ENCODE data around the gene CDK2AP2.
"Not testable (repeated sequence)": the region's sequence is repeated elsewhere in the genome, so short reads cannot be mapped to it uniquely, and the experiment has no call there.

CDK2AP2 gene

DNA sequence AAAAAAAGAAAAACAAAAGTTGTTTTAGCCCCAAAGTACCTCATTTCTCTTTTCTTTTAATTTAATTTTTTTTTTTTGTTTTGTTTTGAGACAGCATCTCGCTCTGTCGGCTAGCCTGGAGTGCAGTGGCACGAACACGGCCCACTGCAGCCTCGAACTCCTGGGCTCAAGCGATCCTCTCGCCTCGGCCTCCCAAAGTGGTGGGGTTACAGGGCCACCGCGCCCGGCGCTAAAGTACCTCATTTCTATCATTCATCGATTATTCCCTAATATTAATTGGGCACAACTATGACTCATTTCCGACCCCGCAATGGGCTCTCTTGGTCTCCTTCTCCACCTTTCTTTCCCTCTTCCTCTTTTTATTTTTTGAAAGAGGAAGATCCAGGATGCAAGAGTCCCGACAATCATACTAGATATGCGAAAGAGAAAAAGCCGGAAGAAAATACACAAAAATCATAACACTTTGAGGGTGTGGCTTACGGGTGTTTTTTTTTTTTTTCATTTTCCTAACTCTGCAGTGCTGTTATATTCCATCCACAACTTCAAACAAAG, 25.6 kb downstream of the CDK2AP2 start:
- Histone ChIP-seq H3K27ac (ENCODE audit: insufficient read depth, low read length, poor library complexity, severe bottlenecking) (peak overlapping the region; percentile 86), H3K4me1 (ENCODE audit: control insufficient read depth, insufficient read depth, low read length, poor library complexity, severe bottlenecking) (peaks cover 44% of the 10 kb centered on the region)
- DNase-seq, result no peak

DNA sequence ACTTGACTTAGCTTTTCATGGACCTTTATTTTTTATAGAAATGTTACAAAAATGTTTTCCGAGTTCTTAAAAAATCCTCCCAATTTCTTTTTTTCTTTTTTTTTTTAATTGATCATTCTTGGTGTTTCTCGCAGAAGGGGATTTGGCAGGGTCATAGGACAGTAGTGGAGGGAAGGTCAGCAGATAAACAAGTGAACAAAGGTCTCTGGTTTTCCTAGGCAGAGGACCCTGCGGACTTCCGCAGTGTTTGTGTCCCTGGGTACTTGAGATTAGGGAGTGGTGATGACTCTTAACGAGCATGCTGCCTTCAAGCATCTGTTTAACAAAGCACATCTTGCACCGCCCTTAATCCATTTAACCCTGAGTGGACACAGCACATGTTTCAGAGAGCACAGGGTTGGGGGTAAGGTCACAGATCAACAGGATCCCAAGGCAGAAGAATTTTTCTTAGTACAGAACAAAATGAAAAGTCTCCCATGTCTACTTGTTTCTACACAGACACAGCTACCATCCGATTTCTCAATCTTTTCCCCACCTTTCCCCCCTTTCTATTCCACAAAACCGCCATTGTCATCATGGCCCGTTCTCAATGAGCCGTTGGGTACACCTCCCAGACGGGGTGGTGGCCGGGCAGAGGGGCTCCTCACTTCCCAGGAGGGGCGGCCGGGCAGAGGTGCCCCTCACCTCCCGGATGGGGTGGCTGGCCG, 30.5 kb downstream of the CDK2AP2 start:
- not testable (repeated sequence) for H3K27ac ChIP-seq (ENCODE audit: insufficient read depth, low read length, poor library complexity, severe bottlenecking); DNase-seq; H3K9me3 ChIP-seq (ENCODE audit: control insufficient read depth, low read length); H3K4me3 ChIP-seq (ENCODE audit: insufficient read depth, low read depth, low read length, poor library complexity, severe bottlenecking); H3K4me1 ChIP-seq (ENCODE audit: control insufficient read depth, insufficient read depth, low read length, poor library complexity, severe bottlenecking); H3K36me3 ChIP-seq (ENCODE audit: control insufficient read depth, insufficient read depth, low read length); H3K27me3 ChIP-seq (replicated peaks; ENCODE audit: control insufficient read depth, insufficient read depth, low read length, poor library complexity, severe bottlenecking)

More for the DNA sequence above, 25.6 kb downstream of the CDK2AP2 start:
- H3K27me3 ChIP-seq (replicated peaks; ENCODE audit: control insufficient read depth, insufficient read depth, low read length, poor library complexity, severe bottlenecking), result no peaks in the 10 kb centered on the region
- H3K4me3 ChIP-seq (ENCODE audit: insufficient read depth, low read depth, low read length, poor library complexity, severe bottlenecking), result peak overlapping the region; percentile 58
- H3K9me3 ChIP-seq (ENCODE audit: control insufficient read depth, low read length), result no peaks in the 10 kb centered on the region
- peaks cover 5% of the 10 kb centered on the region for H3K36me3 ChIP-seq (ENCODE audit: control insufficient read depth, insufficient read depth, low read length)

DNA sequence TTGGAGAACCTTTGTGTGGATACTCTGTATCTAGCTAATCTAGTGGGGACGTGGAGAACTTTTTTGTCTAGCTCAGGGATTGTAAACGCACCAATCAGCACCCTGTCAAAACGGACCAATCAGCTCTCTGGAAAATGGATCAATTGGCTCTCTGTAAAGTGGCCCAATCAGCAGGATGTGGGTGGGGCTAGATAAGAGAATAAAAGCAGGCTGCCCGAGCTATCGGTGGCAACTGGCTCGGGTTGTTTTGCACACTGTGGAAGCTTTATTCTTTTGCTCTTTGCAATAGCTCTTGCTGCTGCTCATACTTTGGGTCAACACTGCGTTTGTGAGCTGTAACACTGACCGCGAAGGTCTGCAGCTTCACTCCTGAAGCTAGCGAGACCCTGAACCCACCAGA, 31.3 kb downstream of the CDK2AP2 start:
- H3K4me1 ChIP-seq (ENCODE audit: control insufficient read depth, insufficient read depth, low read length, poor library complexity, severe bottlenecking); H3K4me3 ChIP-seq (ENCODE audit: insufficient read depth, low read depth, low read length, poor library complexity, severe bottlenecking); DNase-seq; H3K27ac ChIP-seq (ENCODE audit: insufficient read depth, low read length, poor library complexity, severe bottlenecking); H3K36me3 ChIP-seq (ENCODE audit: control insufficient read depth, insufficient read depth, low read length); H3K27me3 ChIP-seq (replicated peaks; ENCODE audit: control insufficient read depth, insufficient read depth, low read length, poor library complexity, severe bottlenecking); H3K9me3 ChIP-seq (ENCODE audit: control insufficient read depth, low read length): not testable (repeated sequence)

DNA sequence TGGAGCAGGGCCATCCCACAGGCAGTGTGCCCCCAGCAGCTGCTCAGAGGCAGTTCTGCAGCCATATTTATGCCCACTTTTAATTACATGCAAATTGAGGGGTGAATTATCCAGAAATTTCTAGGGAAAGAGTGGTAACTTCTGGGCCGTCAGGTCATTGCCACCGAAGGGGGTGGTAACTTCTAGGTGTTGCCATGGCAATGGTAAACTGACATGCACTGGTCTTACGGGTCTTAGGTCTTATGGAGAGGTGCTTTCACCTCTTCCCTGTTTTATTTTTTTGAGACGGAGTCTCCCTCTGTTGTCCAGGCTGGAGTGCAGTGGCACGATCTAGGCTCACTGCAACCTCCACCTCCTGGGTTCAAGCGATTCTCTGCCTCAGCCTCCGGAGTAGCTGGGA, 35.1 kb downstream of the CDK2AP2 start:
- Histone ChIP-seq H3K4me1 (ENCODE audit: control insufficient read depth, insufficient read depth, low read length, poor library complexity, severe bottlenecking) (peaks cover 14% of the 10 kb centered on the region), H3K27ac (ENCODE audit: insufficient read depth, low read length, poor library complexity, severe bottlenecking) (no peak overlapping the region), H3K36me3 (ENCODE audit: control insufficient read depth, insufficient read depth, low read length) (no peaks in the 10 kb centered on the region), H3K27me3 (replicated peaks; ENCODE audit: control insufficient read depth, insufficient read depth, low read length, poor library complexity, severe bottlenecking) (no peaks in the 10 kb centered on the region), H3K4me3 (ENCODE audit: insufficient read depth, low read depth, low read length, poor library complexity, severe bottlenecking) (no peak overlapping the region), H3K9me3 (ENCODE audit: control insufficient read depth, low read length) (no peaks in the 10 kb centered on the region)
- DNase-seq, result no peak

DNA sequence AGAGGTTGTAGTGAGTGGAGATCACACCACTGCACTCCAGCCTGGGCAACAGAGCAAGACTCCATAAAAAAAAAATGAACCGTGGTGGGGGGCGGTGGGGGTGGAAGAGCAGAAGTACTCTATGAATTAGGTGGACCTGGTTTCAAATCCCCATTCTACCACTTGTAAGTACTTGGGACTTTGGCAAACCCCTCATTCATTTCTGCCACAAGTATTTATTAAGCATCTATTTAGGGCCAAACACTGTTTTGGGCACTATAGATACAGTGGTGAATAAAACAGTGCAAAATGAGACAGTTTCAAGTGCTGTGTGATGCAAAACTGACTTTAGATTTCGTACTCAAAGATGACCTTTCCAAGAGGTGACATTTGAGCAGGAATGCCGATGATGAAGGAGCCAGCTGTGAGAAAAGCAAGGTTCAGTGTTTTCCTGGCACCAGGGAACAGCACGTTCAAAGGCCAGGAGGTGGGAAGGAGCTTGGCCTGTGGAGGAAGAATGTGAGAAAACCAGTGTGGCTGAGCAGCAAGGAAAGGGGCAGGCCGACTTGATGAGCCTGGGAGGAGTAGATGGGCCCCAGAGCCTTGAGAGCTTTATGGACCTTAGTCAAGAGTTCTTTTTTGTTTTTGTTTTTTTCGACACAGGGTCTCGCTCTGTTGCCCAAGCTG, 37.5 kb downstream of the CDK2AP2 start:
- Histone ChIP-seq H3K4me1 (ENCODE audit: control insufficient read depth, insufficient read depth, low read length, poor library complexity, severe bottlenecking) (peaks cover 27% of the 10 kb centered on the region), H3K27me3 (replicated peaks; ENCODE audit: control insufficient read depth, insufficient read depth, low read length, poor library complexity, severe bottlenecking) (no peaks in the 10 kb centered on the region), H3K9me3 (ENCODE audit: control insufficient read depth, low read length) (no peaks in the 10 kb centered on the region), H3K36me3 (ENCODE audit: control insufficient read depth, insufficient read depth, low read length) (no peaks in the 10 kb centered on the region), H3K27ac (ENCODE audit: insufficient read depth, low read length, poor library complexity, severe bottlenecking) (no peak overlapping the region), H3K4me3 (ENCODE audit: insufficient read depth, low read depth, low read length, poor library complexity, severe bottlenecking) (no peak overlapping the region)
- DNase-seq, result no peak

DNA sequence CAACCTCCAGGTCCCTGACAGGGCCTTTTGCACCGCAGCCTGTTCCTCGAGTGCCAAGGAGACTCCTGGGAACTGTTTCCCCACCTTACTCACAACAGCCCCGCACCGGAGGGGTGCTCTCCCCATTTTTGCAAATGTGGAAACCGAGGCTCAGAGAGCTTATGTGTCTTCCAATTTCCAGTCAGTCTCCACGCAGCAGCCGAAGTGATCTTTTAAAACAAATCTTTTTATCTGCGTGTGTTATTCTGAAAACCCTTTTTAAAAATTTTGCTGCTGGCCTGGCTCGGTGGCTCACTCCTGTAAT, 38.5 kb downstream of the CDK2AP2 start:
- DNase-seq, result no peak
- H3K27ac ChIP-seq (ENCODE audit: insufficient read depth, low read length, poor library complexity, severe bottlenecking), result peak overlapping the region; percentile 79
- H3K36me3 ChIP-seq (ENCODE audit: control insufficient read depth, insufficient read depth, low read length), result no peaks in the 10 kb centered on the region
- peaks cover 34% of the 10 kb centered on the region for H3K4me1 ChIP-seq (ENCODE audit: control insufficient read depth, insufficient read depth, low read length, poor library complexity, severe bottlenecking)
- peak overlapping the region; percentile 75 for H3K4me3 ChIP-seq (ENCODE audit: insufficient read depth, low read depth, low read length, poor library complexity, severe bottlenecking)
- no peaks in the 10 kb centered on the region for H3K27me3 ChIP-seq (replicated peaks; ENCODE audit: control insufficient read depth, insufficient read depth, low read length, poor library complexity, severe bottlenecking)
- no peaks in the 10 kb centered on the region for H3K9me3 ChIP-seq (ENCODE audit: control insufficient read depth, low read length)

DNA sequence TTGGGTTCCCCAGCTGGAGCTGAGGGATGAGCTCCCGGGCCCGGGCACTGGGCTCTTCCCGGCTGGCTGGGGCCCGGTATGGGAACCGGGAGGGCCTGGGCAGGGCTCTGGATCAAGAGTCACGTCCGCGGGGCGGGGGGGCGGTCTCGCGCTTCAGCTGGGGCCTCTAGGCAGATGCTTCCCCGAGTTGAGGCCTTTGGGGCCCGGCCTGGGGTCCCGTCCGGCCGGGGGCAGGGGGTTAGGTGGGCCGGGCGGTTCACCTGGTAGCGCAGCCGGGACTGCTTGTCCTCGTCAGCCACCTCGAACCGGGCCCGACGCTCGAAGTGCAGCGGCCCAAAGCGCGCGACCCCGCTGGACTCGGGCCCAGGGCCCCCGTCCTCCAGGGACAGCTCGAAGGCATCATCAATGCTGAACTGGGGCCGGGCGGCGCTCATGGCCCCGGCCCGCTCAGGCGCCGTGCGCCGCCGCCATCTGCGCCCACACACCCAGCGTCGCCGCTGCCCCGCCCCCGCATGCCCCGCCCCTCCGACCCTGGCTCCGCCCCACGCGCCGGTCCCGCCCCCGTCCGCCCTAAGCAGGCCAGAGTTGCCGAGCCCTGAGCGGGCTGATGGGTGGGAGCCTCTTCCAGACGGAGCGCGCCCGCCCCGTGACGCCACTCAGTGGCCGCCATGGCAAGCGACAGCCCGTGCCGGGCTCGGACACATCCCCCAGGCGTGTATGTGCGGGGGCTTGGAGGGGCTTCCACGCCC, 39.0 kb downstream of the CDK2AP2 start, which contains the start of gene TMEM134:
TSS of gene TMEM134 (minus strand) at position 493 of the 749 bp plus-strand sequence. CDS start at position 434, 59 bp downstream.
- H3K4me3 ChIP-seq (ENCODE audit: insufficient read depth, low read depth, low read length, poor library complexity, severe bottlenecking), result peak within 1 kb of the TSS; percentile 75
- H3K27me3 ChIP-seq (replicated peaks; ENCODE audit: control insufficient read depth, insufficient read depth, low read length, poor library complexity, severe bottlenecking), result no peaks in the 10 kb centered on the region
- no peaks in the 10 kb centered on the region for H3K36me3 ChIP-seq (ENCODE audit: control insufficient read depth, insufficient read depth, low read length)
- no peaks in the 10 kb centered on the region for H3K9me3 ChIP-seq (ENCODE audit: control insufficient read depth, low read length)
- H3K27ac ChIP-seq (ENCODE audit: insufficient read depth, low read length, poor library complexity, severe bottlenecking), result peak within 1 kb of the TSS; percentile 84
- DNase-seq, result peak; percentile 85 to 89 (median 86)
- H3K4me1 ChIP-seq (ENCODE audit: control insufficient read depth, insufficient read depth, low read length, poor library complexity, severe bottlenecking), result peaks cover 39% of the 10 kb centered on the region

DNA sequence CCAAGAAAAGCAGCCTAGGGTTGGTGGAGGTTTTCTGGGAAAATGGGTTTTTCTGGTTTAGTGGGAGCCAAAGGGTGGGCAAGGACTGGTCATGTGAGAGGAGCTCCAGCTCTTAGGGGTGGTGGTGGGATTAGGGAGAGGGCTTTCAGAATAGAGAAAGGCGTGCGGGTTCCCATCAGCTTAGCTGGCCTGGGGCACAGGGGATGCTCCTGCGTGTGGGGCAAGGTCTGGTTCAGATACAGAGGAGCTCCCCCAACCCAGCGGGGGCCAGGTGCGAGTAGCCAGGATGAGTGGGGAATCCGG, 39.6 kb downstream of the CDK2AP2 start:
- H3K4me1 ChIP-seq (ENCODE audit: control insufficient read depth, insufficient read depth, low read length, poor library complexity, severe bottlenecking), result peaks cover 42% of the 10 kb centered on the region
- peak overlapping the region; percentile 75 for H3K4me3 ChIP-seq (ENCODE audit: insufficient read depth, low read depth, low read length, poor library complexity, severe bottlenecking)
- H3K36me3 ChIP-seq (ENCODE audit: control insufficient read depth, insufficient read depth, low read length), result no peaks in the 10 kb centered on the region
- peak overlapping the region; percentile 84 for H3K27ac ChIP-seq (ENCODE audit: insufficient read depth, low read length, poor library complexity, severe bottlenecking)
- DNase-seq, result no peak
- H3K27me3 ChIP-seq (replicated peaks; ENCODE audit: control insufficient read depth, insufficient read depth, low read length, poor library complexity, severe bottlenecking), result no peaks in the 10 kb centered on the region
- no peaks in the 10 kb centered on the region for H3K9me3 ChIP-seq (ENCODE audit: control insufficient read depth, low read length)

DNA sequence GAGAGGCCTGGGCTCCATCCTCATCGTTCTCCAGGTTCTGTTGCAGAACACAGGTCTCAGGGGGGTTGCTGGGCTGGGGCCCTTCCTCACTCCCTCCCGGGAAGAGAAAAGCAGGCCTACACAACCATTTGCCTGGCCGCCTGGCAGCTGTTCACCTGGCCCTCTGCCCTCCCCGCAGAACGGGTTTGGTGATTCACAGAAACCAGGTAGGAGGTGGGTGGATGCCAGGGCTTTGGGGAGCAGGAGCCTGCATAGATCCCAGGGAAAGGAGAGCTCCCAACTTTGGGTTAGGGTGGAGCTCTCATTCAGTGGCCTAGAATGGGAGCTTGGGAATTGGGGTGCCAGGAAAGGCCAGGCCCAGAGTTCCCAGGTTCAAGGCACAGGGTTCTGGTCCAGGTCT, 39.9 kb downstream of the CDK2AP2 start:
- Histone ChIP-seq H3K4me3 (ENCODE audit: insufficient read depth, low read depth, low read length, poor library complexity, severe bottlenecking) (peak overlapping the region; percentile 75), H3K27me3 (replicated peaks; ENCODE audit: control insufficient read depth, insufficient read depth, low read length, poor library complexity, severe bottlenecking) (no peaks in the 10 kb centered on the region), H3K4me1 (ENCODE audit: control insufficient read depth, insufficient read depth, low read length, poor library complexity, severe bottlenecking) (peaks cover 42% of the 10 kb centered on the region), H3K9me3 (ENCODE audit: control insufficient read depth, low read length) (no peaks in the 10 kb centered on the region), H3K36me3 (ENCODE audit: control insufficient read depth, insufficient read depth, low read length) (no peaks in the 10 kb centered on the region), H3K27ac (ENCODE audit: insufficient read depth, low read length, poor library complexity, severe bottlenecking) (peak overlapping the region; percentile 84)
- DNase-seq, result no peak

All from effector memory CD4-positive, alpha-beta T cell (primary cell).